ENCODE measurements around the gene FYN.

DNA sequence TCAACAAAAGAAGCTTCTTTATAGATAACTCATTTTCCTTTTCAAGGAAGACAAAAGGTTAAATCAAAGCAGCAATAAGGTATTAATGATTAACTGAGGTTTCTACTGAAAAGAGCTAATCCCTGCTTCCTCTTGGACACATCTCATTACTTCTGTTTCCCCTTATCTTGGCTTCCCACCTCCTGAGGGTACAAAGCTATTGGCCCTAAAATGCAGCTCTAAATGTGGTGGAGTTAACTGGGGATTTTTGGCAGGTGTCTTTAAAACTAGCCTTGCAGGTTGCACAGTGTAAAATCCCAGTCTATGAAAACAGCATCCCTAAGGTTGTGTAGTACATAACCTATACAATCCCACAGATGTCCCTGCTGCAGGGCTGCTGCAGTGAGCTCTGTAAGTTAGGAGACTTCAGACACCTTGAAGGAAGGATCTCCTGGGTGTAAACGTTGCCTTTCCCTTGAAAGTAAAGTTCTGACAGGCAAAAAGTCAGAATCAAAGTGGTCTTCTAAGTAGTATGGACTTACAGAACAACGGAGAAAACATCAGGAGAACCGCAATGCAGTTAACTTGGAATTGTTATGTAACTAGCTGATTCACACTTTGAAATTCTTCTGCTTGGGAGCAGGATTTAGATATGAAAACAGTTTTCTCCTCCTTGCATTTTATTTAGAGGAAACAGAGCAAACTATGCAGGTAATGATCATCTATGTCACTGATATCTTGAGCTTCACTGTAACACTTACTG lies 195.8 kb downstream of the FYN start:
- TF ChIP-seq EZH2 (IDR thresholded peaks at IDR 0.05; ENCODE audit: low read length): no peak
- TF ChIP-seq, protein P1, sequence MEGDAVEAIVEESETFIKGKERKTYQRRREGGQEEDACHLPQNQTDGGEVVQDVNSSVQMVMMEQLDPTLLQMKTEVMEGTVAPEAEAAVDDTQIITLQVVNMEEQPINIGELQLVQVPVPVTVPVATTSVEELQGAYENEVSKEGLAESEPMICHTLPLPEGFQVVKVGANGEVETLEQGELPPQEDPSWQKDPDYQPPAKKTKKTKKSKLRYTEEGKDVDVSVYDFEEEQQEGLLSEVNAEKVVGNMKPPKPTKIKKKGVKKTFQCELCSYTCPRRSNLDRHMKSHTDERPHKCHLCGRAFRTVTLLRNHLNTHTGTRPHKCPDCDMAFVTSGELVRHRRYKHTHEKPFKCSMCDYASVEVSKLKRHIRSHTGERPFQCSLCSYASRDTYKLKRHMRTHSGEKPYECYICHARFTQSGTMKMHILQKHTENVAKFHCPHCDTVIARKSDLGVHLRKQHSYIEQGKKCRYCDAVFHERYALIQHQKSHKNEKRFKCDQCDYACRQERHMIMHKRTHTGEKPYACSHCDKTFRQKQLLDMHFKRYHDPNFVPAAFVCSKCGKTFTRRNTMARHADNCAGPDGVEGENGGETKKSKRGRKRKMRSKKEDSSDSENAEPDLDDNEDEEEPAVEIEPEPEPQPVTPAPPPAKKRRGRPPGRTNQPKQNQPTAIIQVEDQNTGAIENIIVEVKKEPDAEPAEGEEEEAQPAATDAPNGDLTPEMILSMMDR (optimal IDR thresholded peaks at IDR 0.05 in 1 of 3, IDR thresholded peaks at IDR 0.05 in 1 of 3, conservative IDR thresholded peaks at IDR 0.05 in 1 of 3; ENCODE audit: extremely low read depth in 1 of 3, insufficient read depth in 2 of 3, low read length in 3 of 3): no peak
